COR-L47 (cell line): ENCODE measurements around the gene CHDH.

ENCODE experiments used
- DNase-seq: peaks from one replicate; lab custom pipeline; 2025; lab: John Stamatoyannopoulos, UW

CHDH gene, protein sequence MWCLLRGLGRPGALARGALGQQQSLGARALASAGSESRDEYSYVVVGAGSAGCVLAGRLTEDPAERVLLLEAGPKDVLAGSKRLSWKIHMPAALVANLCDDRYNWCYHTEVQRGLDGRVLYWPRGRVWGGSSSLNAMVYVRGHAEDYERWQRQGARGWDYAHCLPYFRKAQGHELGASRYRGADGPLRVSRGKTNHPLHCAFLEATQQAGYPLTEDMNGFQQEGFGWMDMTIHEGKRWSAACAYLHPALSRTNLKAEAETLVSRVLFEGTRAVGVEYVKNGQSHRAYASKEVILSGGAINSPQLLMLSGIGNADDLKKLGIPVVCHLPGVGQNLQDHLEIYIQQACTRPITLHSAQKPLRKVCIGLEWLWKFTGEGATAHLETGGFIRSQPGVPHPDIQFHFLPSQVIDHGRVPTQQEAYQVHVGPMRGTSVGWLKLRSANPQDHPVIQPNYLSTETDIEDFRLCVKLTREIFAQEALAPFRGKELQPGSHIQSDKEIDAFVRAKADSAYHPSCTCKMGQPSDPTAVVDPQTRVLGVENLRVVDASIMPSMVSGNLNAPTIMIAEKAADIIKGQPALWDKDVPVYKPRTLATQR

DNA sequence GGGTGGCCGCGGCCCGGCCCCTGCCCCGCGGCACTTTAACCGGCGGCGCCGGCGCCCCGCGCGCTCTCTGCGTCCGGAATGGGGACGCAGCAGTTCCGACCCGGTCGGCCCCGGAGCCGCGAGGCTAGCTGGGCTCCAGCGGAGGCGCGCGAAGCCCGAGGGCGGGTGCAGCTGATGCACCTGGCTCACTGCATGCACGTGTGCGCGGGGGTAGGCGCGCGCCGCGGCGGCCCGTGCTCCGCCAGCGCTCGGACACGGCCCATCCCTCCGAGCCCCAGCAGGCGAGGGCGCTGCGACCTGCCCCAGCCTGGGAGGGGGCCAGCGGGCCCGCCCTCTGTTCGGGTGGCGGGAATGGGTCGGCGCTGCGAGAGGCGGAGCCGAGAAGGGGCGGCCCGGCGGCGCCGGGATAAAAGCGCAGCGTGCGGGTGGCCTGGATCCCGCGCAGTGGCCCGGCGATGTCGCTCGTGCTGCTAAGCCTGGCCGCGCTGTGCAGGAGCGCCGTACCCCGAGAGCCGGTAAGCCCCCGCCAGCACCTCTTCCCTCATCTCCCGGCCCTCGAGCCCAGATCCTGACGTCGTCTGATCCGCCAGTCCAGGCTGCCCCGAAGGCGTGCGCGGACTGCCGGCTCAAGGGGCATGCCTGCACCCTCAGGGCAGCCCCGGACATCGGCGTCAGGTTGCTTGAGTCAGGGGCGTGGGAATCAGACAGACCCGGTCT, at the start of gene CHDH, which contains the start of gene IL17RB:
Gene CHDH, minus strand, starts transcription at position 286 of the 717 bp plus-strand sequence. CDS start 22,411 bp downstream, outside the sequence.
Gene IL17RB, plus strand, starts transcription at position 435 of the 717 bp plus-strand sequence. Its CDS starts 21 bp downstream, at position 456.
- DNase-seq, result peak; percentile 34

DNA sequence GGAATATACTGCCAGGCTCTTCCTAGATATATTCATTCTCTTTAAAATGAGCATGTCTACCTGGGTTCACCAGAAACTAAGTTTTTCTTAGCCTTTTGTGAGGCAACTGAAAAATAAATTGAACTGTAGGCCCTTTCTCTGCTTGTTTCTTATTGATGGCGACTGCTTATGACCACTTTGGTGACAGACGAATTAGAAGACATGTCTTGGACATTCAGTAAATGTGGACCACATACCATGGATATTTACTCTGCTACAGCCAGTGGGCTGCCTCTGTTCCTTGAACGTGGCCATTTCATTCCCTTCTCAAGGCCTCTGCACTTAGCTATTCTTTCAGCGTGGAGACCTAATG, 46.0 kb upstream of the CHDH start:
- no peak for DNase-seq

GRCh38 chr3:53891497-53892285, 45.5 kb upstream of the CHDH start, which contains the start of gene SELENOK:
TSS of gene SELENOK (minus strand) at chr3:53891859.
- DNase-seq, result peak; percentile 93

GRCh38 chr3:53890726-53891475, 44.7 kb upstream of the CHDH start:
- DNase-seq, result peak; percentile 13

DNA sequence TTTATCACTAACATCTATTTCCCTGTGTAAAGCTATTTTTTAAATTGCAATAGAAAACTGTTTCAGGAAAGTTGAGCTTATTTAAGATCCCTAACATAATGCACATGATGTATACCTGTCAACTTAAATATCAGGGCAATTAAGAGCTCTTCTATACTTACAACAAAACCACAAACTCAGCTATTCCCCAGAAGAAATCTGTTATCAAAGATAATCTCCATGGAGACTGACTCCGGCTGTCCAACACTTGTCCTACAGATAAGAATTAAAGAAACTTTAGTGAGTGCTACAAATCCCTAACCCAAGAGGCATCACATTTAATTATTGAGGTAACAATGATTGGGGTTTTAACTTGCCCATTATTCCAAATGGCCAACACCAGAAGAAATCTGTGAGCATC, 42.0 kb upstream of the CHDH start:
- no peak for DNase-seq

GRCh38 chr3:53887446-53887845, 41.2 kb upstream of the CHDH start:
- no peak for DNase-seq

DNA sequence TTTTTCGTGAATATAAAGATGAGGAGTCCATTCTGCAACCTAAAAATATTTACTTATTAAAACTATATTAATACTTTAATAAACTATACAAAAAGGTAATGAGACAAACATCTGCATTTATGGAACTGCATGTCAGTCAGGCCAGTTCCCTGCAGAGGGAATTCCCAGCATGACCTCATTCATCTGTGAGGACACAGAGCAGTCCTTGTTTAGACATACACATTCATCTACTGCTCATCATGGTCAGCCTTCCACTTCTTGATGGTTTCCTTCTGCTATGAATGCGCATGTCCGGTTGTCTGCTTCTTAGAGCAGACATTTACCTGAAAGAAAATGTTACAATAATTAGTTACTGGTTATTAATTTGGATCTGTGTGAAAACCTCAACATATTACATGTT, 39.0 kb upstream of the CHDH start:
- DNase-seq, result no peak

GRCh38 chr3:53884623-53885022, 38.4 kb upstream of the CHDH start:
- DNase-seq, result no peak

DNA sequence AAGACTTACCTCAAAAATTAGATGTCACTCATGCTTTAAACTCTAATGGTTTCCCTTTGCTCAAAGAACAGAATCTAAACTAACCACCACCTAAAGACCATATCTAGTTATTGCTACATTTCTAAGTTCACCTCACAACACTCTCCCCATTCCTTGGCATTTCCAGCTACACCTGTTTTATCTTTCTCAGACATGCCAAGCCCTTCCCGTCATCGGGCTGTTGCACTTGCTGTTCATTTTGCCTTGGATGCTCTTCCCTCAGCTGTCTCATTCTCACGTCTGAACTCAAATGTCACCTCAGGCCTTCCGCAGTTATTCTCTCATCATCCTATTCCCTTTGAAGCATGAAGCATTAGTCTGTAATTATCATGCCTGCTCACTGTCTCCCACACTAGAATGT, 36.8 kb upstream of the CHDH start:
- no peak for DNase-seq

- peak; percentile 55 for DNase-seq
Measured at GRCh38 chr3:53881691-53882593, 35.7 kb upstream of the CHDH start, which contains the start of gene ACTR8. TSS of gene ACTR8 (minus strand) at chr3:53882152. CDS start at chr3:53882101, 51 bp downstream.

DNA sequence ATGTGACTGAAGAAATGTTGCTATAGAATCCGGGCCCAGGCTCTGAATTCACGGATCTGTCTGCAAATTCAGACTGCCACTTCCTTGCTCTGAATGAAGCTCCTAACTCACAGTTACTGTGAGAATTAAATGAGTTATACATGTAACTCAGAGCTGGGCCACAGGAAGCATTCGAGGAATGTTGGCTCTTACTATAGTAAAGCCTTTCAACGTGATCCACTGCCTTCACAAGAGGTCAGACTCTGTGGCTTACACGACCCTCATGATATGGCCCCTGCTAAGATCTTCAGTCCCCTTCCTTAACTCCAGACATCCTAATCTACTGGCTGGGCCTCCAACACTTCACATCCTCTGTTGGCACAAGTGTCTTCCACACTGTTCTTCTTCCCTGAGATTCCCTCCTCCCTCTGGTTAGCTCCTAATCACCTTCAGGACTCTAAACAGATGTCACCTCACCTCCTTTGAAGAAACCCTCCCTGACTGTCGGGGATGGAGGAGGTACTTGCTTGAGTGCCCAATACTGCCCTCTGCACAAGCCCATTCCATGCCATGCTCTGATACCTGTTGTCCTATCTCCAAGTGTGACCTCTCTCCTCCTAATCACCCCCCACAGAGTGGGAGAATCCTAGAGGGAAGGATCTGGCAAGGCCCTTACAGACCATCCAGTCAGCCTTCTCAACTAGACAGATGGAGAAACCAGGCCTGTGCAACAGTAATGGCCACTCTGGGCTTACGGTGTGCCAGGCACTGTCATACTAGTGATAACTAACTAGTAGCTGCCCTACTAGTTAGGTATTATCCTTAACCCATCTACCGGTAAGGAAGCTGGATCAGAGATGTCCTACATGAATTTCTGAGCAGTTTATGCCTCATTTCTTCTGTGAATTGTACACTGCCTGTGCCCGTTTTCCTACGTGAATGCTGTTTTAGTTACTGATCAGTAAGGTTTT, 34.5 kb upstream of the CHDH start:
- DNase-seq, result no peak

DNA sequence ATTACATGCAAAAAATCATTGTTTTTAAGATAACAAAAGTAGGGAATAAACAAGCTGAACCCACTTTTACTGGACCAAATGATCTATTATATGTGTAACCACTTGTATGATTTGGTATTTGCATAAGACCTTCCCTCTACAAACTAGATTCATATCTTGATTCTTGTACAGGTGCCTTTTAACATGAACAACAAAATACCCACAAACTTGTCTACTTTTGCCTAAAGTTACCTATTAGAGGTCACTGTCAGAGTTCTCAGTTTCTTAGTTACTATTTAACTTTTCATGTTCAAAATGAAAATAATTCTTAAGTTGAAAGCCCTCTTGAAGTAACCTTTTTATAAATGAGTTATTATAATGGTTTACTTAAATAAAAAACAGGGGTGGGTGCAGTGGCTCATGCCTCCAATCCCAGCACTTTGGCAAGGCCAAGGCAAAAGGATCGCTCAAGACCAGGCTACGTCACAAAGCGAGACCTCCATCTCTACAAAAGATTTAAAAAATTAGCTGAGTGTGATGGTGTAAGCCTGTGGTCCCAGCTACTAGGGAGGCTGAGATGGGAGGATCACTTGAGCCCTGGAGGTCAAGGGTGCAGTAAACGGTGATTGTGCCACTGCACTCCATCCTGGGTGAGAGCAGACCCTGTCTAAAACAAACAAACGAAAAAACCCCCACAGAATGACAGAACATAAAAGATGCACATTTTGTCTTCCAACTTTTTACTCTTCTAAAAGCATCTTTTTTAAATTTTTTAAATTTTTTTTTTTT, 19.7 kb upstream of the CHDH start:
- DNase-seq, result no peak

- DNase-seq, result no peak
Measured at GRCh38 chr3:53863145-53863544, 16.9 kb upstream of the CHDH start.

DNA sequence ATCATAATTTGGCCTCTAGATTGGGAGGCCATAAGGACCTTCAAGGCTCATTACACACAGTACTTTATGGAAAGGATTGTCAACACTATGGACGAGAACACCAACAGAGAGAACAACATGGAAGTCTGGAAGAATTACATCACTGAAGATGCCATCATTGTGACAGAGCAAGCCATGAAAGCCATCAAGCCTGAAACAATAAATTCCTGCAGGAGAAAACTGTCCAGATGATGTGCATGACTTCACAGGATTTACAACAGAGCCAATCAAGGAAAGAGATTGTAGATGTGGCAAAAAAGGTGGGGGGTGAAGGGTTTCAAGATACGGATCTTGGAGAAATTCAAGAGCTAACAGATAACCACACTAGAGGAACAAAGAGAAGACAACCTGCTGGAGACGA, 16.0 kb upstream of the CHDH start:
- no peak for DNase-seq

DNA sequence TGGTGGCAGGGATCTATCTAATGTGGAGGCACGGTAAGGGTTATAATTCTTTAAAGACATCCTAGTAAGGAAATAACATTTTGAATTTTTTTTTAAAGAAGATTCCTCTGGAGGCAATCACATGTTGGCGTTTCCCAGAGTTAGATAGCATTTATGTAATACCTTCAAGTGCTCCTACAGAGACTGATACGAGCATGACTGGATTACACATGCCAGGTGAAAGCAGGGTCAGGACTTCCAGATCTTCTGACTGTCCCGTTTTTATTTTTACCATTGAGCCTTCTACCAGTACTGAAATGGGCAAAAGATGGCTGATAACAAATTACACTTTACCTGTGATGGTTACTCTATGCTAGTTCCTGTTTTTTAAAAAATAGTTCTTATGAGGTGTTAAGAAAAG, 14.0 kb upstream of the CHDH start:
- no peak for DNase-seq

GRCh38 chr3:53859178-53859577, 13.0 kb upstream of the CHDH start:
- no peak for DNase-seq

DNA sequence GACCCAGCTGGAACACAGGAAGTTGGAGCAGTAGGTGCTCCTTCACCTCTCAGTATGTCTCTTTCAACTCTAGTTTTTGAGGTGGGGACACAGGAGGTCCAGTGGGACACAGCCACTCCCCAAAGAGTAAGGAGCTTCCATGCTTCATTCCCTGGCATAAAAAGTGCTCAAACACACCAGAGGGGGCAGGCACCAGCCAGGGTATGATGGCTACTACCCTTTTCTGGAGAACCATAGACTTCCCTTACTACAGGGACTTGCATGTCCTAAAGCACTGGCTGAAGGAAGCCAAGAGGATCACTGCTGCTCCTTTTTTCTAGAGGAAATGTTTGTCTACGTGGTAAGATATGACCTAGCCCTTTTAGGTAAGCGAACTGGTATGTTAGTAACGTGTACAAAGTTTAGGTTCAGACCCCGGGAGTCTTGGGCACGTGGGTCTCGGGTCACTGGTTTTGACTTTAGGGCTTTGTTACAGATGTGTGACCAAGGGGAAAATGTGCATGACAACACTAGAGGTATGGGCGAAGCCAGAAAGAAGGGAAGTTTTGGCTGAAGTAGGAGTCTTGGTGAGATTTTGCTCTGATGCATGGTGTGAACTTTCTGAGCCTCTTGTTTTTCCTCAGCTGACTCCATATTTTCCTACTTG, 12.0 kb upstream of the CHDH start:
- DNase-seq, result no peak

DNA sequence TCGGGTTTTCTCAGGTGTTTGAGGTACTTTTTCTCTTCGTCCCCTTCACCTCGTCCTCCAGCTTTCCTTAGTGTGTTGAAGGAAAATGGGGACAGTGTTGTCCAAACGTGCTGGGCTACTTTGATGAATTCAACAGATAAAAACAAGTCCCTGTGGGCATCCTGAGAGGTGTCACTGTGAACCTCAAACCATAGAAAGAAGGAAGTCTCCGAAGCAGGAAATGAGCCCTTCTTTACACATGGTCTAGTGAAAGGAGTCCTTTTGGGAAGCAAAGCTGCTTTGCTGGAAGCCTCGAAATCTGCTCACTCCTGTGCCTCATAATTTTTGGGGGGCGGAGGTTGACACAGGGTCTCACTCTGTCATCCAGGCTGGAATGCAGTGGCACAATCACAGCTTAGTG, 10.7 kb upstream of the CHDH start:
- no peak for DNase-seq
